Stimulated activated CD4-positive, alpha-beta T cell treated with anti-CD3 and anti-CD28 coated beads, TNF-alpha, amount 100 ng/mL, for 4 hours (primary cell): ENCODE data around the gene RPL11.
"Not testable (repeated sequence)": the region's sequence is repeated elsewhere in the genome, so short reads cannot be mapped to it uniquely, and the experiment has no call there.

Experiments
- DNase-seq, 3 experiments: peaks; one replicate each; pipeline ENCODE4 v3.0.0-alpha.2; 2020; ENCODE audit warnings: low read depth in 3 of 3

Gene RPL11

GRCh38 chr1:23685197-23685596 lies 6.4 kb upstream of the RPL11 start:
- DNase-seq: not testable (repeated sequence)

GRCh38 chr1:23687680-23688079 lies 3.9 kb upstream of the RPL11 start:
- not testable (repeated sequence) for DNase-seq

GRCh38 chr1:23688281-23688680 lies 3.3 kb upstream of the RPL11 start:
- DNase-seq: not testable (repeated sequence)

- no peak for DNase-seq
Measured at GRCh38 chr1:23692308-23692871, 784 bp downstream of the RPL11 start.

- DNase-seq: no peak
Measured at GRCh38 chr1:23693599-23693998, 2.0 kb downstream of the RPL11 start.

GRCh38 chr1:23694371-23694770 lies 2.8 kb downstream of the RPL11 start:
- DNase-seq: no peak

- DNase-seq: no peak
Measured at GRCh38 chr1:23695667-23696066, 4.1 kb downstream of the RPL11 start.

- DNase-seq: no peak
Measured at GRCh38 chr1:23696335-23696989, 4.9 kb downstream of the RPL11 start.

GRCh38 chr1:23698466-23698865 lies 6.9 kb downstream of the RPL11 start:
- no peak for DNase-seq

GRCh38 chr1:23699280-23700179 lies 7.9 kb downstream of the RPL11 start:
- no peak for DNase-seq

- no peak for DNase-seq
Measured at GRCh38 chr1:23701310-23701709, 9.7 kb downstream of the RPL11 start.

GRCh38 chr1:23701996-23702395 lies 10.4 kb downstream of the RPL11 start:
- no peak for DNase-seq

GRCh38 chr1:23704834-23705495 lies 13.4 kb downstream of the RPL11 start:
- DNase-seq: no peak

GRCh38 chr1:23709229-23709628 lies 17.6 kb downstream of the RPL11 start:
- no peak for DNase-seq

- no peak for DNase-seq
Measured at GRCh38 chr1:23718482-23718881, 26.9 kb downstream of the RPL11 start.

GRCh38 chr1:23719162-23719820 lies 27.7 kb downstream of the RPL11 start:
- DNase-seq: no peak

GRCh38 chr1:23720256-23720995 lies 28.8 kb downstream of the RPL11 start:
- no peak for DNase-seq

- no peak for DNase-seq
Measured at GRCh38 chr1:23722652-23723051, 31.0 kb downstream of the RPL11 start.

- no peak for DNase-seq
Measured at GRCh38 chr1:23726686-23727085, 35.1 kb downstream of the RPL11 start.

- DNase-seq: no peak
Measured at GRCh38 chr1:23727362-23727811, 35.8 kb downstream of the RPL11 start.
